Ammon's horn (tissue), 1 donor: ENCODE data around the gene CLEC4G.
"Not testable (repeated sequence)": the region's sequence is repeated elsewhere in the genome, so short reads cannot be mapped to it uniquely, and the experiment has no call there.

Source experiments
- DNase-seq: peaks from one replicate; pipeline ENCODE4 v3.0.0-alpha.2; 2016; ENCODE audit warnings: low spot score

CLEC4G gene, protein sequence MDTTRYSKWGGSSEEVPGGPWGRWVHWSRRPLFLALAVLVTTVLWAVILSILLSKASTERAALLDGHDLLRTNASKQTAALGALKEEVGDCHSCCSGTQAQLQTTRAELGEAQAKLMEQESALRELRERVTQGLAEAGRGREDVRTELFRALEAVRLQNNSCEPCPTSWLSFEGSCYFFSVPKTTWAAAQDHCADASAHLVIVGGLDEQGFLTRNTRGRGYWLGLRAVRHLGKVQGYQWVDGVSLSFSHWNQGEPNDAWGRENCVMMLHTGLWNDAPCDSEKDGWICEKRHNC

DNA sequence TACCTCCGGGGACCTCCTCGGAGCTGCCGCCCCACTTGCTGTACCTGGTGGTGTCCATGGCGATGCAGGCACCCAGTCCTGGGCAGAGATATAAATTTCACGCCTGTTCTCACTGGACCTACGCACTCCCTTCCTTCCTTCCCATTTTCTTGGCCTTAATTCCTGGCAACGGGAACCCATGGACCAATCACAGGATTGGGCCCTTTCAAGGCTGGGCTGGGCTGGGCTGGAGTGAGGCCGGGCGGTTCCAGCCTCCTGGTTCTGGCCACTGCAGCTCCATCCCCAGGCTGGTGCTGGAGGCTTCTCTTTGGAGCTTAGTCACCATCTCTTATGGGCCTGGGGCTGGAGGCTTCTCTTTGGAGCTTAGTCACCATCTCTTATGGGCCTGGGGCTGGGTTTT is at the start of gene CLEC4G:
Gene CLEC4G (minus strand): TSS at position 66 of the 400 bp plus-strand sequence. CDS start 8 bp downstream, at position 58.
- no peak for DNase-seq

DNA sequence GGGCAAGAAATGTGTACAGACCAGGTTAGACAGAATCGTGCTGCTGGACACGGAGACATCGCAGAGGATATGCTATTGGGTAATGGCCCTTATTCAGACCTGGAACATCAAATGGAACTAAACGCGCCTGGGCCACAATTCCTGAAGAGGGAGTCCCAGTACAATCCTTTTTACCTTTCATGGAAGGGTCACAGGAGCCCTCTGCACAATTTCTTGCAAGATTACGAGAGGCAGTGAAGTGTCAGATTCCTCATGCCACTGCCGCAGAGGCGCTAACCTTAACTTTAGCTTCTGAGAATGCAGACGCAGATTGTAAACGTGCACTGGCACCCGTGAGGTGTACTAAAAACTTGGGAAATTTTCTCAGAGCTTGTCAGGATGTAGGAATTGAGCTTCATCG is 49.2 kb upstream of the CLEC4G start:
- no peak for DNase-seq

DNA sequence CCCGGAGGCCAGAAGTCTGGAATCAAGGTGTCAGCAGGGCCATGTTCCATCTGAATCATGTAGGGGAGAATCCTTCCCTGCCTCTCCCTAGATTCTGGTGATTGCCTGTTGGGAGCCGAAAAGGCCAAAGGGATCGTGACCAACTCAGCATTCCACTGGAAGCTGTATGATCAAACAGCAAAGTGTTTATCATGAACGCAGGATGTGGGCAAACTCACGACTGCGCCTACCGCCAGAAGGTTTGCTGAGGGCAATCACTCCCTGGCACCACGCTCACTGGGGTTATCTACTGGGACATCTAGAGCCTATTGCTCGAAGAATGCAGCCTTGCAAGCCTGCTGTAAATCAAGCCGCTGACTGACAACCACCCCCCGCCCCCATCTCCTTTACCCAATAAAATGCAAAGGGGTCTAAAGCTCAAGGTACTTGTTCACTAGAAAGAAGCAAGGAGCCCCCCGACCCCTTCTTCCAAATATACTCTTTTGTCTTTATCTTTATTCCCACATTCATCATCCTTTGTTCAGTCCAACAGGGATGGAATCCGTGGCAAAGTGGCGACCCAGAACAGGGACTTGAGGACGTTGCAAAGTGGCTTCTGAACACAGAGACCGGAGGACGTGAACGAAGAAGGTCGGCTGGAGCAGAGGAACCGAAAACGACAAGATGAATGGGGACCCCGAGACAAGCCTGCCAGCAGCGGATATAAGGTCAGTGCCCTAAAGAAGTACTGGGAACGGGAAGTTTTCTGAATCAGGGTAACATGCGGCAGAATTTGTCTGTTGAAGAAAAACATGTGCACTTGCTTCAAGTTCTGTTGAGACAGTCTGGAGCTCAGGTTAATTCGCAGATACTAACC is 47.9 kb upstream of the CLEC4G start:
- no peak for DNase-seq

DNA sequence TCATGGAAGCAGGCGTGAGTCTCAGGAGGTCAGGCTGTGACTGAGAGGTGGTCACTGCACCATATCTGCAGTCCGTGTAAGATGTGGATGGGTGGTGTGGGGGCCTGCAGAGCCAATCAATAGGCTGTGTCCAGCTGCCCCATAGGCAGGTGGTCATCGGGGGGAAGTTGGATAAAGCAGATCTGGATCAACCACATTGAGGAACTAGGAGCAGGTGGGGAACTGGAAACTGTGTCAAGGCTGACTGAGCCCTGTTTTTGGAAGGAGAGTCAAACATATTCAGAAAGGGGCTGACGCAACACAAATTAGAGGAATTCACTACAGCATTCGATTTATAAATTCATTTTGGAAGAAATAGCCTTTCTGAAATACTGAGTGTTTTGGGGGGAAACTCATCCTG is 46.2 kb upstream of the CLEC4G start:
- DNase-seq, result peak; percentile 5

DNA sequence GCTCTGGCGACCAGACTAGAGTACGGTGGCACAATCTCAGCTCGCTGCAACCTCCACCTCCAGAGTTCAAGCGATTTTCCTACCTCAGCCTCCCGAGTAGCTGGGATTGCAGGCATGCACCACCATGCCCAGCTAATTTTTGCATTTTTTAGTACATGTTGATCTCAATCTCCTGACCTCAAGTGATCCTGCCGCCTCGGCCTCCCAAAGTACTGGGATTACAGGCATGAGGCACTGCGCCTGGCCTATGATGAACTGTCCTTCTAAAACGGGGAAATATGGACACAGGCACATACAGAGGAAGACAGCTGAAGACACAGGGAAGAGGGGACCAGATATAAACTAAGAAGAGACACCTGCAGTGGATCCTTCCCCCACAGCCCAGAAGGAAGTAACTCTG is 43.9 kb upstream of the CLEC4G start:
- no peak for DNase-seq

DNA sequence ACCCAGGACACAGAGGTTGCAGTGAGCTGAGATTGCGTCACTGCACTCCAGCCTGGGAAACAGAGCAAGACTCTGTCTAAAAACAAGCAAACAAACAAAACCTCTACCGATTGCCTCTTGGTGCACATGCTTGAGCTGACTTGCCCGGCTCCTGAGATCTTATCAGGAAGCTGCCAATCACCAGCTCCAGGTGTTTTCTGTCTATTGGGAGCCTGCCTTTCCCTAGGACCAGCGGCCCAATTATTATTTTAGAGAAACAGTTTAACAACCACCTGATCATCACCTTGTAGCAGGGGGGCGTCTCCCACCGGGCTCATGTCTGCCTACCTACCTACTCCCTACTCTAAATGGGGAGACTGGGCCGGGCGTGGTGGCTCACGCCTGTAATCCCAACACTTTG is 41.9 kb upstream of the CLEC4G start:
- DNase-seq, result no peak

DNA sequence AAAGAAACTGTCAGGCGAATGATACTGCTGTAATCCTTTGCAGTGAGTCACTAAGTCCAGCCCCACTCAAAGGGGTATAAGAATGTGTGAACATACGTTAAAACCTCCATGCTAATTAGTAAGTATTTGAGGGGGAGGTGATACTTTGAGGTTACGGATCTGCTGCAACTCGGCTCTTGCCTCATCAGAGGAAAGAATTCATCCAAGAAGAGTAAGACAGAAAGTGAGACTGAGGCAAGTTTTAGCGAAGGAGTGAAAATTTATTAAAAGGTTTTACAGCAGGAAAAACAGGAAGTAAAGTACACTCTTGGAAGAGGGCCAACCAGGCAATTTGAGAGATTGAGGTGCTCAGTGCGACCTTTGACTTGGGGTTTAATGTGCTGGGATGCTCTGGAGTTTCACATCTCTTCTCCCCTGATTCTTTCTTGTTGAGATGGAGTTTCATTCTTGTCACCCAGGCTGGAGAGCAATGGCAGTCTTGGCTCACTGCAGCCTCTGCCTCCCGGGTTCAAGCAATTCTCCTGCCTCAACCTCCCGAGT is 40.9 kb upstream of the CLEC4G start:
- no peak for DNase-seq

DNA sequence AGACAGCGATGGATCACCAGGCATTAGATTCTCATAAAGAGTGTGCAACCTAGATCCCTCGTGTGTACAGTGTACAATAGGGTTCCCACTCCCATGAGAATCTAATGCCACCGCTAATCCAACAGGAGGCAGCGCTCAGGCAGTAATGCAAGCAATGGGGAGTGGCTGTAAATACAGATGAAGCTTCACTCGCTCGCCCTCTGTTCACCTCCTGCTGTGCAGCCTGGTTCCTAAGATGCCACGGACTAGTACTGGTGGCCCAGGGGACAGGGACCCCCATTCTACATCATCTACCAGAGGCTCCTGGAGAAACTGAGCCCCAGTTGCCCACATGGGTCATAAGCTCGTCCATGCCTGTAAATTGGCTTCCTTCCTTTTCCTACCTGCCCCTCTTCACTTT is 39.2 kb upstream of the CLEC4G start:
- DNase-seq, result no peak

DNA sequence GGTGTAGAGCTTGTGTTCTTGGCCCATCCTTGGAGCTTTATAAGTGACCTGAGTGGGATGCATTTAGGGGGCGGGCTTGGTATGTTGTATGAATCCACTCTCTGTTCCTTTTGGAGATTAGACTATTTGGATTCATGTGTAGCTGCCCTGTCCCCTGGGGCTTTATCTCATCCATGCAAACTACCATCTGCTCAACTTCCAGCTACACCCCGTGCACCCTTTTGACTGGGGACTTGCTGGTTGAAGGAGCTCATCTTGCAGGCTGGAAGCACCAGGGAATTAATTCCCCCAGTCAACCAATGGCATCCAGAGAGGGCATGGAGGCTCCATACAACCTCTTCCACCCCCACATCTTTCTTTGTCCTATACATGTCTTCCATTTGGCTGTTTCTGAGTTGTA is 37.3 kb upstream of the CLEC4G start:
- no peak for DNase-seq

DNA sequence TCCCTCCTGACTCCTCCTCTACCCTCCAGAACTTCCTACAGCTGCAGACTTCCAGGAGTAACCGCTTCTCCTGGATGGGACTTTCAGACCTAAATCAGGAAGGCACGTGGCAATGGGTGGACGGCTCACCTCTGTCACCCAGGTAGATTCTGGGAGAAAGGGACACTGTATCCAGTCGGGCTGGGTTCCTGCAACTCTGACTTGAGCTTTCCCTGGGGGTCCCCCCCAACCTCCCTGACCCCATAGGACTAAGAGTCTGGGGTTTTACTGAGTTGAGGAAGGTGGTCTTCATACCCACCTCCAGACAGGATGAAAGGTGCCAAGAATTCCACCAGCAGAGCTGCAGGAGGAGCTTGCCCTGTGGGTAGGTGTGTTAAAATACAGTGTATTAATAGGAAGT is 35.6 kb upstream of the CLEC4G start:
- DNase-seq, result no peak

DNA sequence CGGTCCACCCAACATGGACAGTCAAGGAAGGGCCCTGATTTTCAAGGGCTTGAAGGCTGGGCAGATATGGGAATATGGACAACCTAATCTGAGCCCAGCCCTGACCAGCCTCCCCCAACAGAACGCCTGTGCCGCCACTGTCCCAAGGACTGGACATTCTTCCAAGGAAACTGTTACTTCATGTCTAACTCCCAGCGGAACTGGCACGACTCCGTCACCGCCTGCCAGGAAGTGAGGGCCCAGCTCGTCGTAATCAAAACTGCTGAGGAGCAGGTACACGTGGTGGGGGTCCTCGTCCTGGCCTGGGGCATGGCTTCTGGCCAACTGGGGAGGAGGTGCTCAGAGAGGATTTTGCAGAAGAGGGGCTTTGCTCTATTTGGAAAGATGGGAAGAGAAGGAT is 34.6 kb upstream of the CLEC4G start:
- no peak for DNase-seq

DNA sequence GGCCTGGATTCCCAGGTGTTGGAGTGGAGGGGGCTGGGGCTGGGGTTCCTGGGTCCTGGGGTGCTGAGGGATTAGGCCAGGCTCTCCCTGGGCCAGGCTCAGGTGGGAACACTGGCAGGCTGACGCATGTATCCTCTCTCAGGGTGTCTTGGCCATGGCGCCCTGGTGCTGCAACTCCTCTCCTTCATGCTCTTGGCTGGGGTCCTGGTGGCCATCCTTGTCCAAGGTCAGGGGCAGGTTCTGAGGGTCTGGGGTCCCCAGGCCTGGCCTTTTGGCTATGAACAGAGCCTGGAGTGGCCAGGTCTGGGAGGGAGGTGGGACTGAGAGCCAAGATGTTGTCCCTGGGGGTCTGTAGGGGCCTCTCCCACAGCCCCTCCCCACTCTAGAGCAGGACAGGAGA is 33.1 kb upstream of the CLEC4G start:
- DNase-seq, result not testable (repeated sequence)

DNA sequence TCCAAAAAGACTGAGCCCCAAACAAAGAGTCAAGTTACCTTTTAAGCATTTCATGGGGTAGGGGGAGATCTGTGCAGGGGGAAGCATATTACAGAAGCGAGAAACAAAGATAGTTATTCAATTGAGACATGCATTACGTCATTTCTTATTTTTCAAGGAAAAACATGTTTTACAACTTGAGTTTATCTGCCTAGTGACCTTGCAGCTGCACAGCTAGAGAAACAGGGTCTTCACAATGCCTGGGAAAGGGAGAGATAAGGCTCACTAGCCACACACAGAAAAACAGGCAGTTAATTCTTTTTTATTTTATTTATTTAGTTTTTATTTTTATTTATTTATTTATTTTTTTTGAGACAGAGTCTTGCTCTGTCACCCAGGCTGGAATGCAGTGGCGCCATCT is 32.2 kb upstream of the CLEC4G start:
- DNase-seq, result not testable (repeated sequence)

DNA sequence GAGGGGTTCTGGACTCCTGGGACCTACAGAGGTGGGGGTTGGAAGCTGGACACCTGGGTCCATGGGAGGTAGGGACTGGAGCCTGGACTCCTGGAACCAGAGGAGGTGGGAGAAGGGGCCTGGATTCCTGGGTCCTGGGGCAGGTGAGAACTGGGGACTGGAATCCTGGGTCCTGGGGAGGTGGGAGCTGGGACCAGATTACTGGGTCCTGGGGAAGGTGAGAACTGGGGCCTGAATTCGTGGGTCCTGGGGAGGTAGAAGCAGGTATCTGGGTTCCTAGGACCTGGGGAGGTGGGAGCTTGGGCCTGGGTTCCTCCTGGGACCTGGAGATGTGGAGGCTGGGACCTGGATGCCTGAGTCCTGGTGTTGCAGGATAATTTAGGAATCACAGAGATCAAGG is 31.8 kb upstream of the CLEC4G start:
- no peak for DNase-seq

DNA sequence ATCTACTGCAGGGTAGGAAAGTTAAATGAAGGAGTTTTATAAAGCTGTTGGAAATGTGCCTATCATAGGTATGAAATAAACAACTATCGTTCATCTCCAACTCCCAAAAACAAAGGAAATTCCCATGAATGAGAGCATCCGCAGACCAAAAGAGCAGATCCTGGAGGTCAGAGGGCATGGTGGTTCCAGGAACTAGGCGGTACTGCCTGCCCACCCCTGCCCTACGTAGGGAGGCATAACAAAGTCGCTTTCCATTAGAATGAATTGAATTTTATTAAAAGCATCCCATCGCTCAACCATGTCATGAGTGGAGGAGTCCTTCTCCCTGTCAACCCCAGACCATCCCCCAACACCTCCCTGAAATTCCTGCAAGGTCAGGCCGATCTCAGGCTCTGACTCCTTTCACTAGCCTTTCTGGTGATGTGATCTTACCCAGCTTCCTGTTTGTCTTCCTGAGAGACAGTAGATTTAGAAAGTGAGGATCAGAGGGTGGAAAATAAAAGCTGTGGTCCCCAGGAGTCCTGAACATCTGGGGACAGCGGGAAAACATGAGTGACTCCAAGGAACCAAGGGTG is 30.9 kb upstream of the CLEC4G start, which contains the start of gene CLEC4M:
Gene CLEC4M (plus strand): TSS at position 525 of the 575 bp plus-strand sequence. CDS start 24 bp downstream, at position 549.
- no peak for DNase-seq

DNA sequence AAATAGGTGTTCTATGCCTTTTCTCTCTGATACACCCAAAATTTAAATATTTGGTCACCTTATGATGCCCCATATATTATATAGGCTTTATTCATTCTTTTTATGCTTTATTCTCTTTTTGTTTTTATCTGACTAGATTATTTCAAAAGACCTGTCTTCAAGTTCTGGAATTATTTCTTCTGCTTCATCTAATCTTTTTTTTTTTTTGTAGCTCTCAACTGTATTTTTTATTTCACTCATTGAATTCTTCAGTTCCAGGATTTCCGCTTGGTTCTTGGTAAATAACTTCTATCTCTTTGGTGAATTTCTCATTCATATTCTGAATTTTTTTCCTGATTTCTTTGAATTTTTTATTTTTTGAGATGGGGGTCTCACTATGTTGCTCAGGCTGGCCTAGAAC is 27.2 kb upstream of the CLEC4G start:
- DNase-seq, result no peak

DNA sequence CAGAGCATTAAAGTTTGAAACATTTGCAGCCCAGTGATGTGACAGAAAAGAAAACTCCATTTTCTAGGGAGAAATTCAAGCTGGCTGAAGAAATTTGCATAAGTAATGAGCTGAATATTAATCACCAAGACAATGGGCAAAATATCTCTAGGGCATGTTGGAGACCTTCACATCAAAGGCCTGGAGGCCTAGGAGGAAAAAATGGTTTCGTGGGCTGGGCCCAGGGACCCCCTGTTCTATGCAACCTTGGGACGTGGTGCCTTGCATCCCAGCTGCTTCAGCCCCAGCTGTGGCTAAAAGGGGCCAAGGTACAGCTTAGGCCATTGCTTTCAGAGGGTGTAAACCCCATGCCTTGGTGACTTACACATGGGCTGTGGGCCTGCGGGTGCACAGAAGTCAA is 25.4 kb upstream of the CLEC4G start:
- DNase-seq, result no peak

DNA sequence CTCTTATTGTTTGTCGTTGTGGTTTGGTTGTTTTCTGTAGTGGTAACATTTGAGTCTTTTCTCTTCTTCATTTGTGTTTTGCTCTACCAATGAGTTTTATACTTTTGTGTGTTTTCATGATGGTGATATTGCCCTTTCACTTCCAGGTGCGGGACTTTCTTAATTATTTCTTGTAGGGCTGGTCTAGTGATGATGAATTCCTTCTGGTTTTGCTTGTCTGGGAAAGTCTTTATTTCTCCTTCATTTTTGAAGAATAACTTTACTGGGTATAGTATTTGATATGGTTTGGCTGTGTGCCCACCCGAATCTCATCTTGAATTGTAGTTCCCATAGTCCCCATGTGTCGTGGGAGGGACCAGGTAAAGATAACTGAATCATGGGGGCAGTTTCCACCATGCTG is 24.3 kb upstream of the CLEC4G start:
- DNase-seq, result no peak

DNA sequence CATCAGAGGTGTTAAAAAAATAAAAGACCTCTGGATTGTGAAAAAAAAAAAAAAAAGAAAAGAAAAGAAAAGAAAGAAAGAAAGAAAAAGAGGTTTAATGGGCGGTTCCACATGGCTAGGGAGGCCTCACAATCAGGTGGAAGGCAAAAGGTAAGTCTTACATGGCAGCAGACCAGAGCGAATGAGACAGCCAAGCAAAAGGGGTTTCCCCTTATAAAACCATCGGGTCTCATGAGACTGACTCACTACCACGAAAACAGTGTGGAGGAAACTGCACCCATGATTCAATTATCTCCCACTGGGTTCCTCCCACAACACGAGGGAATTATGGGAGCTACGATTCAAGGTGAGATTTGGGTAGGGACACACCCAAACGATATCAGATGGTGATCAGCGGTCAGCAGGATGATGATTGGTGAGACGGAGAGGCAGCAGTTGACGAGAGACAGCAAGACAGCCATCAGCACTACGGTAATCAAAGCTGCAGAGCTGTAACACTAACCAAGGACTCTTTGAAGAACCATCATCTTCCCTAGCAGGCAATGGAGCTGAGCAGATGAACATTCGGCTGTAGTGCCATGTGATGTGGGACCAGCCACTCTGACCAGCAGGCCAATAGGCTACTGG is 19.4 kb upstream of the CLEC4G start:
- no peak for DNase-seq

DNA sequence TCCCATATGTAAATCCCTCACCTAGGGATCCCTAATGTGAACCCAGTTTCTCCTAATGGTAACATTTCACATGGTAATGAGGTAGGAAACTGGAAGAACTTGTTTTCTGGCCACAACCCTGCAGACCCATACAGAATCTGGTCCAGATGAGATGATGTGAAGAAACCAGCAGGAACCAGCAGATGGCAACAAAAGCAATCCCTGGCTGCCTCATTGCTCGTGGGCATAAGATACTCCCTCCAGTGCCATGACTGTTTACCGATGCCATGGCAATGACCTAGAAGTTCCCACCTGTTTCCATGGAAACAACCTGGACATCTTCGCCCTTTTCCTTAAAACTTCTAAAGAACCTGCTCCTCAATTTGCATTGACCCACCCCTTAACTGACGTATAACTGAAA is 16.8 kb upstream of the CLEC4G start:
- no peak for DNase-seq

DNA sequence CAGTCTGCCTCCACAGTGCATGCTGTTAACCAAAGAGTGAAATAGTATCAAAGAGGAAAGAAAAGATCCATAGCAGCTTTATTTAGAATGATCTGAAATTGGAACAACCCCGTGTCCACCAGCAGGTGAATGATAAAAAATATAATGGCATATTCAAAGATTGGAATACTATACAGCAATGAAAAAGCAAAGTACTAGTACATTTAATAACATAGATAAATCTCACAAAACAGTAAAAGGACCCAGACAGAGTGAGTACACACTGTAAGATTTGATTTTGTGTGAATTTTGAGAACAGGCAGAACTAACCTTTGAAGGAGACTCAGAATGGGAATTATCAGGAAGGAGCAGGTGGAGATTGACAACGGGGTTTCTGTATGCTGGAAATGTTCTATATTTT is 16.3 kb upstream of the CLEC4G start:
- no peak for DNase-seq
